ENCODE data around the gene PKHD1. TPM values are rescaled to one million over a fixed set of nuclear protein-coding genes. Genes with fewer than 3 reads are reported as not detected.

Gene PKHD1
- total and polyA plus RNA-seq, 2 of the 13 experiments (the other 11 are each of a cell fraction or from before 2014, with no cell fraction given), result 0.01 to 0.13 TPM

DNA sequence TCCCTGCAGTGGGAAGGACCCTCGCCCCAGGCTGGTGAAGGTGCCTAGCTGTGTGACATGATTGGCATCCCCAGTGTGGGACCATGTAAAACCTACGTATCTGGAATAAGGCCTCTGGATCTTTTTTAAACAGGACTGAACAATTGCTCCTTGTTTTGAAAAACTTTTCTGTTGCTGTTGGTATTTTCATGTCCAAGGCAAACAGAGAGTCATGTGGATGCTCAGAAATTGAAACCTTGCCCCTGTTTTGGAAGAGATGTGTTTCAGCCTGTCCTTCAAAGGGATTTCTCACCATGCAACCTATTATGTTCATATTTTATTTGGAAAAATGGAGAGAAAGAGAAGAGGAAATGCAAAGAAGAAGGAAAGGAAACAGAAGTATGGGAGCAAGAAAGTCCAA, 362.3 kb downstream of the PKHD1 start:
- BruUV-seq (replicated peaks), result no TSS peak
- H4K20me1 ChIP-seq (ENCODE audit: insufficient read depth, low read length), result no peaks in the 10 kb centered on the region
- H3K27me3 ChIP-seq (ENCODE audit: control insufficient read depth in 1 of 2, insufficient read depth in 2 of 2, low read length in 2 of 2), result no peaks in the 10 kb centered on the region
- intact Hi-C loops (cut with micrococcal nuclease; ENCODE audit: unreplicated experiment), result no loop called here
- TF ChIP-seq TAF15 (IDR thresholded peaks at IDR 0.05; ENCODE audit: low read depth, low read length, poor library complexity, severe bottlenecking) (no peak), ZBTB7B (CRISPR knock-in tag; IDR thresholded peaks at IDR 0.05) (no peak), ZNF839 (CRISPR knock-in tag; IDR thresholded peaks at IDR 0.05; ENCODE audit: borderline replicate concordance) (no peak), MAFK (conservative IDR thresholded peaks at IDR 0.05 in 1 of 2, IDR thresholded peaks at IDR 0.05 in 1 of 2; ENCODE audit: low read length in 2 of 2) (no peak), ZNF629 (CRISPR knock-in tag; conservative IDR thresholded peaks at IDR 0.05) (no peak), ZNF674 (CRISPR knock-in tag; IDR thresholded peaks at IDR 0.05; ENCODE audit: low read depth) (no peak), RARA (CRISPR knock-in tag; IDR thresholded peaks at IDR 0.05) (no peak), PHF21A (CRISPR knock-in tag; IDR thresholded peaks at IDR 0.05) (no peak)
- TF ChIP-seq, protein P1, sequence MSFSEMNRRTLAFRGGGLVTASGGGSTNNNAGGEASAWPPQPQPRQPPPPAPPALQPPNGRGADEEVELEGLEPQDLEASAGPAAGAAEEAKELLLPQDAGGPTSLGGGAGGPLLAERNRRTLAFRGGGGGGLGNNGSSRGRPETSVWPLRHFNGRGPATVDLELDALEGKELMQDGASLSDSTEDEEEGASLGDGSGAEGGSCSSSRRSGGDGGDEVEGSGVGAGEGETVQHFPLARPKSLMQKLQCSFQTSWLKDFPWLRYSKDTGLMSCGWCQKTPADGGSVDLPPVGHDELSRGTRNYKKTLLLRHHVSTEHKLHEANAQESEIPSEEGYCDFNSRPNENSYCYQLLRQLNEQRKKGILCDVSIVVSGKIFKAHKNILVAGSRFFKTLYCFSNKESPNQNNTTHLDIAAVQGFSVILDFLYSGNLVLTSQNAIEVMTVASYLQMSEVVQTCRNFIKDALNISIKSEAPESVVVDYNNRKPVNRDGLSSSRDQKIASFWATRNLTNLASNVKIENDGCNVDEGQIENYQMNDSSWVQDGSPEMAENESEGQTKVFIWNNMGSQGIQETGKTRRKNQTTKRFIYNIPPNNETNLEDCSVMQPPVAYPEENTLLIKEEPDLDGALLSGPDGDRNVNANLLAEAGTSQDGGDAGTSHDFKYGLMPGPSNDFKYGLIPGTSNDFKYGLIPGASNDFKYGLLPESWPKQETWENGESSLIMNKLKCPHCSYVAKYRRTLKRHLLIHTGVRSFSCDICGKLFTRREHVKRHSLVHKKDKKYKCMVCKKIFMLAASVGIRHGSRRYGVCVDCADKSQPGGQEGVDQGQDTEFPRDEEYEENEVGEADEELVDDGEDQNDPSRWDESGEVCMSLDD (CRISPR knock-in tag; IDR thresholded peaks at IDR 0.05; ENCODE audit: borderline replicate concordance), result no peak
- H3K9ac ChIP-seq (ENCODE audit: insufficient read depth, low read depth, low read length), result no peak overlapping the region
- no peak for FAIRE-seq
- H3K27ac ChIP-seq (ENCODE audit: extremely low read length, insufficient read depth, low read length), result no peak overlapping the region
- in situ Hi-C loops (cut with HindIII; ENCODE audit: extremely low pct_ligation_motif_present, low pct_unique_long_range_greater_than_20kb), result no loop called here
- no peak overlapping the region for H3K4me3 ChIP-seq (replicated peaks in 1 of 3; ENCODE audit: insufficient read depth in 1 of 3, low read depth in 2 of 3, low read length in 3 of 3)
- H3K4me2 ChIP-seq (ENCODE audit: low read depth, low read length), result no peak overlapping the region
- no peaks in the 10 kb centered on the region for H3K9me3 ChIP-seq (ENCODE audit: low read length)
- no peaks in the 10 kb centered on the region for H3K36me3 ChIP-seq (replicated peaks in 1 of 2; ENCODE audit: control insufficient read depth in 1 of 2, insufficient read depth in 2 of 2, low read length in 2 of 2)
- ATAC-seq, result no peak
- no peaks in the 10 kb centered on the region for H3K4me1 ChIP-seq (ENCODE audit: insufficient read depth, low read length)
- no peak overlapping the region for H2AFZ ChIP-seq (ENCODE audit: low read length)
- H3K79me2 ChIP-seq (ENCODE audit: insufficient read depth, low read length), result no peaks in the 10 kb centered on the region
- WGBS (ENCODE audit: low lambda C conversion rate), result 0% methylated on average over 2 of the region's 2 CpGs
- CTCF ChIA-PET (ENCODE audit: low intra/inter-chr PET ratio, low total read pairs), result no interaction called here
- no peak for DNase-seq (ENCODE audit: low spot score)
- POLR2A ChIA-PET, result no interaction called here

All from HepG2 (cell line).